Measurements from ENCODE around the gene ARHGEF12. TPM values are rescaled to one million over a fixed set of nuclear protein-coding genes. Genes with fewer than 3 reads are reported as not detected.

ARHGEF12 gene
- polyA plus RNA-seq, 3 donors = 13.9 to 27.7 (median 20.7) TPM

GRCh38 chr11:120316880-120317688 is 19.1 kb upstream of the ARHGEF12 start:
- peak overlapping the region; percentile 12 for H3K27ac ChIP-seq (ENCODE audit: low read depth, low read length)
- 13 to 40% (median 39%) methylated on average over 8 of the region's 8 CpGs for WGBS, 3 donors

GRCh38 chr11:120317689-120318480 is 18.3 kb upstream of the ARHGEF12 start:
- H3K27ac ChIP-seq (ENCODE audit: low read depth, low read length) = no peak overlapping the region
- 87 to 90% (median 88%) methylated on average over 10 of the region's 10 CpGs for WGBS, 3 donors

GRCh38 chr11:120318906-120319305 is 17.3 kb upstream of the ARHGEF12 start:
- 83 to 89% (median 87%) methylated on average over 4 of the region's 4 CpGs for WGBS, 3 donors
- no peak overlapping the region for H3K27ac ChIP-seq (ENCODE audit: low read depth, low read length)

GRCh38 chr11:120324932-120325810 is 11.0 kb upstream of the ARHGEF12 start, which contains the start of gene TLCD5:
TLCD5 (plus strand) TSS chr11:120325299; CDS start chr11:120327442, 2,143 bp downstream.
- H3K27ac ChIP-seq (ENCODE audit: low read depth, low read length) = no peak within 1 kb of the TSS
- WGBS, 3 donors = 1% methylated on average over 77 to 84 of the region's 84 CpGs

DNA sequence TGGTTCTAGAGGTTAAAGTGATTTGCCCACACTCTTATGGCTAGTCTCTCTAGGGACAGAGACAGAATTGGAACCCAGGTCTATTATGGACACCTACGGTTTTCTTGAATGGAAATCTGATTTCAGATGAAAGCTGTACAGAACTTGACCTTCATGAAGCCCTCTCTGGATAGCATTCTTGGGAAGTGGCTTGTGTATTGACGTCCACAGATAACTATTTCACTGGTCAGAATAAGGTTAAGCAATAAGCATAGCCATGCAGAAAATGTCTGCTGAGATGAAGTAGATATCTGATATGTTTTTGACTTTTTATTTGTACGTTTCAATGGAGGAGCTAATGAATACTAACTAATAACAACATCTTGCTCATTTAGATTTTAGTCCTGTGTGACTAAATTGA is 10.0 kb upstream of the ARHGEF12 start:
- WGBS, 3 donors = 31 to 47% (median 34%) methylated on average over 3 of the region's 3 CpGs
- no peak overlapping the region for H3K27ac ChIP-seq (ENCODE audit: low read depth, low read length)

DNA sequence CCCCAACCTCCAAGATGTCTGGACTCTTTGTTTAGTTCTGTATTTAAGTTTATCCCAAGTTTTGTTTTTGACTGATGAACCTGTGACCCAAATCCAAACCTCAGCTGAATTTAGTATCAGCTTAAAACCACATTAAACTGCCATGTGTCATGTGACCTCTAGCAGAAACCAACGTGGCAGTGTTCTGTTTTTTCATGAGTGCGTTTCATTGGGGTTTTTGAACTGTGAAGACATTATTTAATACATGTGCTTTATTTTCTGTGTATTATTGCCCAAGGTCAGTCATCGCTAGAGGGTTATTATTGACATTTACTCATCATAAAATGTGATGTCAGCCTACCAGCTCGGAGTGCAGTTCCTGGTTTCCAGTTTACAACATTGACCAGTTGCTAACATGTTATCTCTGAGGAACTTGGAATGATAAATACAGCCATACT is 9.3 kb upstream of the ARHGEF12 start:
- no peak overlapping the region for H3K27ac ChIP-seq (ENCODE audit: low read depth, low read length)
- WGBS, 3 donors = 20 to 45% (median 41%) methylated on average over 4 of the region's 4 CpGs

DNA sequence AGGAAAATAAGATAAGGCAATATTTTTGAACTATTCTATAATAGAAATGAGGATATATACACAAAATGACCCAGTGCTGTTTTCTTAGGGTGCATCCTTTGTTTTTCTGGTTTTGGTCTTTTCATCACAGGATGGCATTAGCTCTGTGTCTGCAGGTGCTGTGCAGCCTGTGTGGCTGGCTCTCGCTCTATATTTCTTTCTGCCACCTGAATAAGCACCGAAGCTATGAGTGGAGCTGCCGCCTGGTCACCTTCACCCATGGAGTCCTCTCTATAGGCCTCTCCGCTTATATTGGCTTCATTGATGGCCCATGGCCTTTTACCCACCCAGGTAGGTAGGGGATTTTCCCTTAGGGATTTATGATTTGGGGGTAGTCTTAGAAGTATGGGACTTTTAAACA is 8.9 kb upstream of the ARHGEF12 start:
- WGBS, 3 donors = 85 to 96% (median 92%) methylated on average over 4 of the region's 4 CpGs
- H3K27ac ChIP-seq (ENCODE audit: low read depth, low read length) = no peak overlapping the region

DNA sequence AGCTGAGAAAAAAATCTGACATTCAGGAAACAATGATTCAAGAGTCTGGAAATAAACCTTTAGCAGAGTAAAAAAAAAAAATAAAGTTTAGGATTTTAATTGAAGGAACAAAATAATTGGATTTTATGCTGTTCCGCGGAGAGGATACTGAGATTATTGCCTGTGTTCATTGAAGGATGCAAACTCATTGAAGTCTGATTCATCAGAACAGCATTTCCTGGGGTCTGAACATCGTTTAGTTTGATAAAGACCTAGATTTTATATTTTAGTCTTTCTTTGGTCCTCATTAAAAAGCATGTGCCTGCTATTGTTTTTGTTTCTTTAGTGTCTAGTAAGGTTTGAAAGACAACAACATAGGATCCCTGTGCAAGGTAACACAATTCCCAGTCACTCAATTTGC is 6.7 kb upstream of the ARHGEF12 start:
- WGBS, 3 donors = 84 to 97% (median 91%) methylated on average over 3 of the region's 3 CpGs
- no peak overlapping the region for H3K27ac ChIP-seq (ENCODE audit: low read depth, low read length)

DNA sequence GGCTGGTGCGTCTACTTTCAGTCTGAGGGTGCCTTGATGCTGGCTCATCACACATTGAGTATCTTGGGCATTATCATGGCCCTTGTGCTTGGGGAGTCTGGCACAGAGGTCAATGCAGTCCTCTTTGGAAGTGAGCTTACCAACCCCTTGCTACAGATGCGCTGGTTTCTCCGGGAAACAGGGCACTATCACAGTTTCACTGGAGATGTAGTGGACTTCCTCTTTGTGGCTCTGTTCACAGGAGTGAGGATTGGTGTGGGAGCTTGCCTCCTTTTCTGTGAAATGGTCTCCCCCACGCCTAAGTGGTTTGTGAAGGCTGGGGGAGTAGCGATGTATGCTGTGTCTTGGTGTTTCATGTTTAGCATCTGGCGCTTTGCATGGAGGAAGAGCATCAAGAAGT is 6.2 kb upstream of the ARHGEF12 start:
- WGBS, 3 donors = 93 to 95% (median 95%) methylated on average over 6 of the region's 6 CpGs
- no peak overlapping the region for H3K27ac ChIP-seq (ENCODE audit: low read depth, low read length)

GRCh38 chr11:120331301-120331996 is 4.8 kb upstream of the ARHGEF12 start:
- H3K27ac ChIP-seq (ENCODE audit: low read depth, low read length) = no peak overlapping the region
- 23 to 59% (median 50%) methylated on average over 2 of the region's 2 CpGs for WGBS, 3 donors

- H3K27ac ChIP-seq (ENCODE audit: low read depth, low read length) = no peak overlapping the region
- WGBS, 3 donors = 90 to 96% (median 90%) methylated on average over 5 of the region's 5 CpGs
Measured at GRCh38 chr11:120332822-120333716, 3.1 kb upstream of the ARHGEF12 start.

DNA sequence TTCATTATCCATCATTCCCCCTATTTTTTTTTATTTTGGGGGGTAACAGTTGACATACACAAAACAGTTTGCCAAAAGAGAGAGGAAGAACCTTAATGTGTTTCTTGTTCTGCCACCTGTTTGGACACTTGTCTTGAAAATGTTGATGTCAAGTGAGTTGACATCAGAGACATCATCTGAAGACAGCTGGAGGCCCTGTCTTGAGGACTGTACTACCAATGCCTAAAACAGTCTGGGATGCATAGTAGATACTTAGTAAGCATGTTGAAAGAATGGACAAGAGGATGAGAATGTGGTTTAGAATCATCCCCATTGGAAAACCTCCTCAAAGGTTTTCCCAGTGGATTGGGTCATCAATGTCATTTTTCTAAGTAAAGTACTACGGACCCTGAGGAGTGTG is 2.4 kb upstream of the ARHGEF12 start:
- 78 to 83% (median 82%) methylated on average over 1 of the region's 1 CpG for WGBS, 3 donors
- H3K27ac ChIP-seq (ENCODE audit: low read depth, low read length) = no peak overlapping the region

DNA sequence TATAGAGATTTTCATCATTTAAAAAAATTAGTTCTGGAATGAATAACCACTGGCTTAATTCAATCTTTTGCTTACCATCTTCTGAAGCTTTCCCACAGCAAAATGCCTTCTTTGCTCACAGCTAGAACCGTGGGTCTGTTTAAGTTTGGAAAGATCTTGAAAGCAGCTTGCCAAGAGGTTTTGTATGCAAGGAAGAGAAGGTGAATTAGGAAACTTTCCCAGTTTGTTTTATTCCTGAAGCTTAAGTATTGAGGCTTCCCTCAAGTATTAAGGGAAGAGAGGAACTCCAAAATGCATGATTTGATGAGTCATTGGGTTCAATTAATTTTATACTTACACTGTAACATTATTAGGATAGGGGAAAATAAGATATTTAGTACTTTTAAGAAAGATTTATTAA is 1.9 kb upstream of the ARHGEF12 start:
- H3K27ac ChIP-seq (ENCODE audit: low read depth, low read length) = no peak overlapping the region
- 48 to 57% (median 53%) methylated on average over 1 of the region's 1 CpG for WGBS, 3 donors

GRCh38 chr11:120334894-120335462 is 1.2 kb upstream of the ARHGEF12 start:
- H3K27ac ChIP-seq (ENCODE audit: low read depth, low read length) = no peak overlapping the region
- WGBS, 3 donors = 0 to 1% (median 1%) methylated on average over 8 of the region's 8 CpGs

DNA sequence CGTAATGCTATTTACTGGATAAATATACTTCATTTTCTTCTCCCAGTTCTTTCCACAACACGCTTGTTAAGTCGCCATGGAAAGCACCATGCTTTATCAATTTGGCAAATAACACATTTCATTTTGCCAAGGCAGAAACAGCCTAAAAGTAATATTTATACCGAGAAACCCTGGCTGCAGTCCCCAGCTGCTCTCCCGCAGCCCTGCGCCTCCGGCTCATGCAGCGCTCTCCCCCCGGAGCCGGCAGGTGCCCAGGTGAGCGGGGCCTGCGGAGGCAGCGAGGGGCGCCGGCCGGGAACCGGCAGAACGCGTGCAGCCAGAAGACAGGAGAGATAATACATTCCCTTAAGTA is 681 bp upstream of the ARHGEF12 start:
- H3K27ac ChIP-seq (ENCODE audit: low read depth, low read length) = peak overlapping the region; percentile 79
- 0 to 1% (median 1%) methylated on average over 19 of the region's 19 CpGs for WGBS, 3 donors

DNA sequence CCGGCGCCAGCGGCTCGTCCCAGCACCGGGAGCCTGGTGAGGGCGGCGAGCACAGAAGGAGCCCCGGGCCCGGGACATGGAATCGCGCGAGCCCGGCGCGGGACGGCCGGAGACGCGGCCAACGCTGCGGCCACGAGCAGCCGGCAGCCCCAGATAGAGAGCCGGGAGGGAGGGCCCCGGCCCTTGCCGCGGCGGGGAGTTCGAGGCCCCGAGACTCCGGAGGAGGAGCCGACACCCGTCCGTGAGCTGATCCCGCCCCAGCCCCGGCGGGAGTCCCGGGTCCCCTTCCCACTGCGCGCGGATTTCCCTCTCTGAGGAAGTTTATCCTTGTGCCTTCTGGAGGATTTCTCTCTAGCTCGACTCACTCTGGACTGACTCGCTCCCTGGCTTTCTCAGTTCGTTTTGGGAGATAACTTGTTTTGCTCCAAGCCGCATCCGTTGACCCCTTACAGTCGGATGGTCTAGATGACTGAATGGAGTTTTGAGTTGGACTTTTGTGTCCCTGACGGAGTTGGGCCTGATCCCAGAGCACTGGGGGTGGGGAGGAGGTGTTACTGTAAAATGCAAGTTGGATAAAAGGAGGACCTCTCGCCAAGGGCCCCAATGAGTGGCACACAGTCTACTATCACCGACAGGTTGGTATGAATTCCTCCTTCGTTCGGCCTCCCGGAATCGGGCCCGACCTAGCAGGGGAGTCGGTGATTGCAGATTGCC is 585 bp downstream of the ARHGEF12 start:
- H3K27ac ChIP-seq (ENCODE audit: low read depth, low read length) = peak overlapping the region; percentile 84
- 0 to 1% (median 1%) methylated on average over 54 to 56 of the region's 56 CpGs for WGBS, 3 donors

Data from adipose tissue (tissue), 3 donors.